VCaP (cell line): ENCODE measurements around the gene LATS1.

Experiments
- H3K27ac ChIP-seq: fragments of 450-650 bp; 2 replicates; pipeline ENCODE4 v1.5.1; 2017
- TF ChIP-seq, protein P1 (sequence below): fragments of 450-650 bp; conservative IDR thresholded peaks from 2 replicates; pipeline ENCODE4 v1.5.1; 2017; ENCODE audit warnings: mild to moderate bottlenecking, moderate library complexity

Gene LATS1

DNA sequence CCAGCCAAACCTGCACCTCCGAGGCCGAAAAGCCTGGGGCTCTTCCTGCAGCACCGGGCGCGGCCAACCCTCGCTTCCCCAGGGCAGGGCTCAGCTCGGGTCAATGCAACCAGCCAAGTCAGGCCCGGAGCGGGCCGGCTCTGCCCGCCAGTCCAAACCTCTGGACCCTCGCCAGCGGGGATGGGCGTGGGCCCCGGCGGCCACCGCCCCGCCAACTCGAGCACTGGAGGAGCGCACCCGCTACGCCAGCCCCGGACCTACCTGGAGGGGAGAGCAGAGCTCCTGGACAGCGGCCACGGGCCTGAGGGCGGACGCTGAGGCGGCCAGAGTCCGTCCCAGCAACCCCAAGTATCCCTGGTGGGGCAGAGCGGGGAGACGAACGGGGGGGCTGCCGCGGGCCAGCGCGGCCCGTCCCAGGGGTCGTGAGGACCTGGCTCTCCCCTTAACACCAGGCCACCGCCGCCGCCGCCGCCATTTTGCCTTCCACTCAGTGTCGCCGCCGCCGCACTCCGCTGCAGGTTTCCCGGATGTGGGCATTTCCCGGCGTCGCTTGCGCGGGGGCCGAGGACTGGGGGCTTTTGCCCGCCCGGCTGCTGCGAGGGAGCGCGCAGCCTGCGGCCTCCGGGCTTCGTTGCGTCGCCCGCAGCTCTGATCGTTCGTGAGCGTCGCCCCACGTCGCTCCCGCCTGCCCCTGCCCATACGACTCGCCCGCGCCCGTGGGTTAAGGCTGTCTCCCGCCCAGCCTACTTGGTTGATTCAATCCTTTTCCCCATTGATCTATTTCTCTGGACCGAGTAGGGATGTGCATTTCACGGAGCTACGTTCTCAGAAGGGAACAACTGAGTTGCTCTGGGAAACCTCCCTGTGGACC lies at the start of gene LATS1:
Gene LATS1 (minus strand): TSS at position 514 of the 871 bp plus-strand sequence. CDS start 15,975 bp downstream, outside the sequence.
- H3K27ac ChIP-seq = peak within 1 kb of the TSS; percentile 99
- TF ChIP-seq, protein P1, sequence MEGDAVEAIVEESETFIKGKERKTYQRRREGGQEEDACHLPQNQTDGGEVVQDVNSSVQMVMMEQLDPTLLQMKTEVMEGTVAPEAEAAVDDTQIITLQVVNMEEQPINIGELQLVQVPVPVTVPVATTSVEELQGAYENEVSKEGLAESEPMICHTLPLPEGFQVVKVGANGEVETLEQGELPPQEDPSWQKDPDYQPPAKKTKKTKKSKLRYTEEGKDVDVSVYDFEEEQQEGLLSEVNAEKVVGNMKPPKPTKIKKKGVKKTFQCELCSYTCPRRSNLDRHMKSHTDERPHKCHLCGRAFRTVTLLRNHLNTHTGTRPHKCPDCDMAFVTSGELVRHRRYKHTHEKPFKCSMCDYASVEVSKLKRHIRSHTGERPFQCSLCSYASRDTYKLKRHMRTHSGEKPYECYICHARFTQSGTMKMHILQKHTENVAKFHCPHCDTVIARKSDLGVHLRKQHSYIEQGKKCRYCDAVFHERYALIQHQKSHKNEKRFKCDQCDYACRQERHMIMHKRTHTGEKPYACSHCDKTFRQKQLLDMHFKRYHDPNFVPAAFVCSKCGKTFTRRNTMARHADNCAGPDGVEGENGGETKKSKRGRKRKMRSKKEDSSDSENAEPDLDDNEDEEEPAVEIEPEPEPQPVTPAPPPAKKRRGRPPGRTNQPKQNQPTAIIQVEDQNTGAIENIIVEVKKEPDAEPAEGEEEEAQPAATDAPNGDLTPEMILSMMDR = no peak

- TF ChIP-seq, protein P1 = no peak
- H3K27ac ChIP-seq = peak overlapping the region; percentile 56
These were observed 48.4 kb upstream of the LATS1 start for GRCh38 chr6:149766156-149766769.

GRCh38 chr6:149763866-149764265 lies 46.0 kb upstream of the LATS1 start:
- TF ChIP-seq, protein P1 = no peak
- no peak overlapping the region; the same call in 1 of the 2 replicates for H3K27ac ChIP-seq

GRCh38 chr6:149761438-149761837 lies 43.5 kb upstream of the LATS1 start:
- H3K27ac ChIP-seq = peak overlapping the region; percentile 71
- TF ChIP-seq, protein P1 = no peak

- TF ChIP-seq, protein P1 = no peak
- no peak overlapping the region for H3K27ac ChIP-seq
These were observed 38.3 kb upstream of the LATS1 start for GRCh38 chr6:149756261-149756636.

GRCh38 chr6:149755300-149756260 lies 37.7 kb upstream of the LATS1 start:
- H3K27ac ChIP-seq = no peak overlapping the region
- TF ChIP-seq, protein P1 = no peak
